ENCODE data around the gene GOLGA1. TPM values are rescaled to one million over a fixed set of nuclear protein-coding genes. Genes with fewer than 3 reads are reported as not detected.

Gene GOLGA1
- total and polyA plus RNA-seq, 9 of the 15 experiments (the other 6 are each of a cell fraction or from before 2014, with no cell fraction given): 2.9 to 15.9 (median 8.5) TPM

- TF ChIP-seq NONO (IDR thresholded peaks at IDR 0.05; ENCODE audit: low read depth in 2 of 2, low read length in 1 of 2): no peak
- no peak for TF ChIP-seq ZNF431 (CRISPR knock-in tag; IDR thresholded peaks at IDR 0.05)
- peak; percentile 97 for TF ChIP-seq ZNF512 (tag; IDR thresholded peaks at IDR 0.05)
- TF ChIP-seq HDAC1 (IDR thresholded peaks at IDR 0.05): 0 out of 4 replicates have a peak, but pooled peaks of 1 of the 2 experiments have one; percentile 24
- TF ChIP-seq HLTF (IDR thresholded peaks at IDR 0.05): peak; percentile 11; the same call in 1 of the 2 replicates
- TF ChIP-seq PHTF2 (CRISPR knock-in tag; IDR thresholded peaks at IDR 0.05): no peak
- TF ChIP-seq PHB2 (IDR thresholded peaks at IDR 0.05; ENCODE audit: low read depth): peak; percentile 14; the same call in 1 of the 2 replicates
- TF ChIP-seq ARID2 (IDR thresholded peaks at IDR 0.05): peak; percentile 8; the same call in 1 of the 2 replicates
- 0 out of 2 replicates have a peak, but pooled peaks have one; percentile 16 for TF ChIP-seq LARP7 (IDR thresholded peaks at IDR 0.05)
- TF ChIP-seq MTF1 (CRISPR knock-in tag; IDR thresholded peaks at IDR 0.05; ENCODE audit: borderline replicate concordance): no peak
- no peak for TF ChIP-seq HEY1 (CRISPR knock-in tag; IDR thresholded peaks at IDR 0.05; ENCODE audit: borderline replicate concordance)
- TF ChIP-seq KHSRP (IDR thresholded peaks at IDR 0.05): 0 out of 2 replicates have a peak, but pooled peaks have one; percentile 7
- TF ChIP-seq ZNF316 (IDR thresholded peaks at IDR 0.05): no peak
- TF ChIP-seq CSDE1 (IDR thresholded peaks at IDR 0.05): no peak
- no peak for TF ChIP-seq NFIX (CRISPR knock-in tag; IDR thresholded peaks at IDR 0.05; ENCODE audit: low read depth)
- no peak for TF ChIP-seq E4F1 (CRISPR knock-in tag; IDR thresholded peaks at IDR 0.05; ENCODE audit: borderline replicate concordance)
- TF ChIP-seq BRCA1 (IDR thresholded peaks at IDR 0.05): no peak
- TF ChIP-seq BRCA1 (CRISPR knock-in tag; IDR thresholded peaks at IDR 0.05): no peak
- TF ChIP-seq, protein P1, sequence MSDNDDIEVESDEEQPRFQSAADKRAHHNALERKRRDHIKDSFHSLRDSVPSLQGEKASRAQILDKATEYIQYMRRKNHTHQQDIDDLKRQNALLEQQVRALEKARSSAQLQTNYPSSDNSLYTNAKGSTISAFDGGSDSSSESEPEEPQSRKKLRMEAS (CRISPR knock-in tag; IDR thresholded peaks at IDR 0.05): no peak
- no peak for TF ChIP-seq SMARCA4 (IDR thresholded peaks at IDR 0.05)
Observed at GRCh38 chr9:124828489-124829333, 112.2 kb downstream of the GOLGA1 start (continued).
